OCI-LY7 (cell line): ENCODE results near the gene NAV2. TPM values are rescaled to one million over a fixed set of nuclear protein-coding genes. Genes with fewer than 3 reads are reported as not detected.

Experiments
- BruUV-seq: library from RNA; stranded (reverse); fragments of 400-500 nt; replicated peaks from 2 replicates; lab custom pipeline; 2021; lab: Mats Ljungman, UMichigan
- CTCF ChIA-PET: fragments of 300-600 bp; sonication (Branson Sonifier 250); formaldehyde crosslinking; loops from one replicate; lab custom pipeline; 2022; ENCODE audit warnings: antibody characterized with exemption; ENCODE audit not compliant: unreplicated experiment; lab: Charles Lee
- POLR2A ChIA-PET: fragments of 300-600 bp; sonication (Branson Sonifier 250); formaldehyde crosslinking; loops from one replicate; lab custom pipeline; 2022; ENCODE audit warnings: antibody characterized with exemption; lab: Charles Lee
- DNase-seq: peaks from one replicate; pipeline ENCODE4 v3.0.0-alpha.2; 2015; ENCODE audit warnings: low spot score
- H2AFZ ChIP-seq: fragments of 200-600 bp; sonication (generic), shearing (Covaris generic); 2 replicates; pipeline ENCODE4 v1.6.1; 2014; ENCODE audit warnings: mild to moderate bottlenecking, antibody characterized with exemption, low read length, moderate library complexity
- H3K27ac ChIP-seq: fragments of 200-600 bp; sonication (generic); 2 replicates; pipeline ENCODE4 v1.5.1; 2014; ENCODE audit warnings: mixed run types, low read depth, mild to moderate bottlenecking, moderate library complexity, low read length, inconsistent platforms; ENCODE audit not compliant: poor library complexity, severe bottlenecking
- H3K36me3 ChIP-seq: fragments of 200-600 bp; sonication (generic); 2 replicates; pipeline ENCODE4 v1.6.1; 2014; ENCODE audit warnings: mild to moderate bottlenecking, antibody characterized with exemption, low read length, moderate library complexity, mixed read lengths; ENCODE audit not compliant: insufficient read depth
- H3K4me1 ChIP-seq: fragments of 200-600 bp; sonication (generic); 2 replicates; pipeline ENCODE4 v1.5.1; 2014; ENCODE audit warnings: mild to moderate bottlenecking, low read length; ENCODE audit not compliant: insufficient read depth, poor library complexity, severe bottlenecking
- H3K4me2 ChIP-seq: fragments of 200-600 bp; sonication (generic); 2 replicates; pipeline ENCODE4 v1.6.1; 2014; ENCODE audit warnings: mild to moderate bottlenecking, low read length
- H3K4me3 ChIP-seq: fragments of 200-600 bp; sonication (generic); 2 replicates; pipeline ENCODE4 v1.5.1; 2014; ENCODE audit warnings: mild to moderate bottlenecking, low read depth, low read length; ENCODE audit not compliant: poor library complexity, severe bottlenecking
- H3K79me2 ChIP-seq: fragments of 200-600 bp; sonication (generic); 2 replicates; pipeline ENCODE4 v1.6.1; 2016; ENCODE audit warnings: low read depth, mild to moderate bottlenecking, low read length, moderate library complexity, mixed read lengths; ENCODE audit not compliant: insufficient read depth
- H3K9me2 ChIP-seq: fragments of 200-600 bp; sonication (generic); 2 replicates; pipeline ENCODE4 v1.6.1; 2016; ENCODE audit warnings: mild to moderate bottlenecking, low read length, mixed read lengths; ENCODE audit not compliant: insufficient read depth
- H3K9me3 ChIP-seq: fragments of 200-600 bp; sonication (generic); 2 replicates; pipeline ENCODE4 v1.6.1; 2014; ENCODE audit warnings: mild to moderate bottlenecking, mixed run types, low read length, mixed read lengths
- H4K20me1 ChIP-seq: fragments of 200-600 bp; sonication (generic); 2 replicates; pipeline ENCODE4 v1.6.1; 2014; ENCODE audit warnings: mild to moderate bottlenecking, antibody characterized with exemption, low read length, moderate library complexity, mixed read lengths; ENCODE audit not compliant: insufficient read depth
- CTCF ChIP-seq: fragments of 200-600 bp; sonication (generic); conservative IDR thresholded peaks from 2 replicates; pipeline ENCODE4 v1.5.1; 2014; ENCODE audit warnings: mild to moderate bottlenecking, antibody characterized with exemption, low read length, moderate library complexity, mixed read lengths
- EZH2phosphoT487 ChIP-seq: fragments of 200-600 bp; sonication (generic); IDR thresholded peaks from 2 replicates; pipeline ENCODE4 v1.6.1; 2018; ENCODE audit warnings: low read depth, borderline replicate concordance, mild to moderate bottlenecking, mixed run types, antibody characterized with exemption, low read length, moderate library complexity, mixed read lengths
- intact Hi-C: fragments of 100-400 bp; cut with micrococcal nuclease; formaldehyde crosslinking; loops from one replicate; pipeline ENCODE4 v1.10.0; 2022; ENCODE audit not compliant: unreplicated experiment
- total RNA-seq, 2 experiments: library from RNA; depleted of rRNA in 1 of 2; stranded (reverse); fragments of >200 nt in 1 of 2; shearing (Covaris generic) in 1 of 2; gene quantifications; 2 replicates each; pipeline ENCODE4 v1.2.3, GENCODE V29; 2014 to 2022

The NAV2 gene
- total RNA-seq, 2 experiments from 2014 or later = 0.06 to 0.68 TPM

GRCh38 chr11:19836666-19837065 is 124.0 kb downstream of the NAV2 start:
- POLR2A ChIA-PET = interaction anchor here (0.7 kb wide), 1 partner anchor 246 kb away, joined by 3 read pairs; no protein-coding TSS in a partner anchor
- no peak for TF ChIP-seq EZH2phosphoT487
- H4K20me1 ChIP-seq = no peaks in the 10 kb centered on the region
- H3K9me2 ChIP-seq = no peaks in the 10 kb centered on the region
- H3K27ac ChIP-seq = no peak overlapping the region
- no peak overlapping the region for H2AFZ ChIP-seq
- H3K4me3 ChIP-seq = no peak overlapping the region
- no peaks in the 10 kb centered on the region for H3K79me2 ChIP-seq
- CTCF ChIA-PET = interaction anchor here (0.6 kb wide), 1 partner anchor 1262 kb away, joined by 3 read pairs; no protein-coding TSS in a partner anchor
- BruUV-seq = no TSS peak
- H3K4me1 ChIP-seq = no peaks in the 10 kb centered on the region
- no peak for DNase-seq
- intact Hi-C loops = no loop called here
- no peaks in the 10 kb centered on the region for H3K9me3 ChIP-seq
- no peak overlapping the region for H3K4me2 ChIP-seq
- no peaks in the 10 kb centered on the region for H3K36me3 ChIP-seq

- Histone ChIP-seq H3K79me2 (no peaks in the 10 kb centered on the region), H3K4me1 (no peaks in the 10 kb centered on the region), H3K9me3 (no peaks in the 10 kb centered on the region), H3K9me2 (no peaks in the 10 kb centered on the region), H3K4me2 (no peak overlapping the region), H4K20me1 (no peaks in the 10 kb centered on the region), H3K4me3 (no peak overlapping the region), H3K27ac (no peak overlapping the region), H2AFZ (no peak overlapping the region), H3K36me3 (no peaks in the 10 kb centered on the region)
- DNase-seq = no peak
- no TSS peak for BruUV-seq
- POLR2A ChIA-PET = interaction anchor here (0.6 kb wide), 1 partner anchor 29 kb away, joined by 3 read pairs; no protein-coding TSS in a partner anchor
- CTCF ChIA-PET = no interaction called here
- TF ChIP-seq CTCF (no peak), EZH2phosphoT487 (no peak)
- intact Hi-C loops = no loop called here
These were observed 126.5 kb downstream of the NAV2 start for GRCh38 chr11:19838994-19839768.

DNA sequence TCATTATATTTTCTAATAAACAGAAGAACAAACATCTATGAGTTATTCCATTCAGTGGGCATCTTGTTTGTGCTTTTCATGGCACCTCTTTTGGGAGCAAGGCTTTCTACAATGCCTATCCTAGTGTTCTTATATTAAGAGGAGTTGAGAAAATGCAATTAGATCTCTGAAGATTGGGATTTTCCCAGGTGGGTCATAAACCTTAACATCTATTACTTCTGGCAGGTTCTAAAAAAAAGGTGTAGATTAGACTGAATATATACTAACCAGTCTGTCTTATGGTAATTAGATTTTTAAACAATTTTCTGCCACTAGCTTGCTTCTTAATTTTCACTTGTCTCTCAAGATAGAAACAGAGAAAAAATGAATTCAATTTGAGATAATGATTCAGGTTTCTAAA is 128.3 kb downstream of the NAV2 start:
- Histone ChIP-seq H2AFZ (no peak overlapping the region), H3K9me3 (no peaks in the 10 kb centered on the region), H3K79me2 (no peaks in the 10 kb centered on the region), H4K20me1 (no peaks in the 10 kb centered on the region), H3K9me2 (no peaks in the 10 kb centered on the region), H3K4me3 (no peak overlapping the region), H3K27ac (no peak overlapping the region), H3K36me3 (no peaks in the 10 kb centered on the region), H3K4me1 (no peaks in the 10 kb centered on the region), H3K4me2 (no peak overlapping the region)
- intact Hi-C loops = no loop called here
- CTCF ChIA-PET = no interaction called here
- TF ChIP-seq EZH2phosphoT487 = no peak
- POLR2A ChIA-PET = no interaction called here
- no peak for DNase-seq
- BruUV-seq = no TSS peak
